Natural killer cell (primary cell): Measurements from ENCODE around the gene FAAH. TPM values are rescaled to one million over a fixed set of nuclear protein-coding genes. Genes with fewer than 3 reads are reported as not detected.
"Not testable (repeated sequence)": the region's sequence is repeated elsewhere in the genome, so short reads cannot be mapped to it uniquely, and the experiment has no call there.

ENCODE experiments used
- ATAC-seq, 3 donors: fragments of 150-1000 bp in 2 of 3; fragments of 200-7000 bp in 1 of 3; cut with Tn5 transposase; 1 replicate in 1 of 3; 2 replicates in 2 of 3; pipeline ENCODE4 v1.10.0; 2021; ENCODE audit warnings: mild to moderate bottlenecking in 2 of 3, moderate library complexity in 2 of 3
- DNase-seq, 2 donors: peaks; one replicate each; pipeline versions ENCODE4 v3.0.0 to v3.0.0-alpha.2; 2013 to 2021; ENCODE audit warnings: mixed read lengths in 1 of 2
- H3K27ac ChIP-seq: one replicate; pipeline ENCODE4 v1.5.1; 2013; ENCODE audit warnings: mild to moderate bottlenecking, low read length
- H3K27me3 ChIP-seq: one replicate; pipeline ENCODE4 v1.6.1; 2013; ENCODE audit warnings: low read length; ENCODE audit not compliant: control insufficient read depth, insufficient read depth
- H3K36me3 ChIP-seq: one replicate; pipeline ENCODE4 v1.6.1; 2013; ENCODE audit warnings: low read length; ENCODE audit not compliant: control insufficient read depth, insufficient read depth
- H3K4me1 ChIP-seq: one replicate; pipeline ENCODE4 v1.6.1; 2013; ENCODE audit warnings: low read length; ENCODE audit not compliant: control insufficient read depth, insufficient read depth
- H3K4me3 ChIP-seq: one replicate; pipeline ENCODE4 v1.5.1; 2013; ENCODE audit warnings: low read length
- H3K9me3 ChIP-seq: one replicate; pipeline ENCODE4 v1.6.1; 2013; ENCODE audit warnings: low read length; ENCODE audit not compliant: control insufficient read depth, insufficient read depth
- H3K27ac Mint-ChIP-seq, 2 donors: one replicate each; pipeline ENCODE4 v1.8.0; 2022; ENCODE audit warnings: mild to moderate bottlenecking in 2 of 2, mixed read lengths in 2 of 2, moderate library complexity in 1 of 2
- H3K27me3 Mint-ChIP-seq, 2 donors: one replicate each; pipeline ENCODE4 v1.8.0; 2022; ENCODE audit warnings: low read depth in 2 of 2, mixed read lengths in 2 of 2
- H3K36me3 Mint-ChIP-seq: one replicate; pipeline ENCODE4 v1.8.0; 2022; ENCODE audit warnings: mixed read lengths
- H3K4me1 Mint-ChIP-seq, 2 donors: one replicate each; pipeline ENCODE4 v1.8.0; 2022; ENCODE audit warnings: mixed read lengths in 2 of 2
- H3K4me3 Mint-ChIP-seq: one replicate; pipeline ENCODE4 v1.8.0; 2022; ENCODE audit warnings: mild to moderate bottlenecking, moderate library complexity, mixed read lengths
- H3K9me3 Mint-ChIP-seq, 2 donors: one replicate each; pipeline ENCODE4 v1.8.0; 2022; ENCODE audit warnings: mixed read lengths in 2 of 2
- WGBS: methylation state at CpG from one replicate; pipeline ENCODE4 v1.1.7; 2013; ENCODE audit warnings: missing lambda C conversion rate; ENCODE audit not compliant: insufficient coverage; 5-methylcytosine and 5-hydroxymethylcytosine counted together
- intact Hi-C: fragments of 100-400 bp; cut with micrococcal nuclease; formaldehyde crosslinking; loops from one replicate; pipeline ENCODE4 v1.14.2; 2022
- total RNA-seq, 4 donors: library from RNA; stranded (reverse); fragments of 120-200 nt in 1 of 4; gene quantifications; one replicate each; pipeline versions ENCODE4 v1.2.3 to v1.2.4, GENCODE V29; 2013 to 2022
- TF ChIP-seq, protein P1 (sequence below): fragments of 200-600 bp; IDR thresholded peaks from one replicate; pipeline ENCODE4 v1.8.0; 2022; ENCODE audit warnings: antibody characterized with exemption

The FAAH gene
- total RNA-seq, 3 donors from 2014 or later (not counting 1 experiment from before 2014, with no cell fraction given) = 4.7 to 10.0 (median 7.9) TPM

DNA sequence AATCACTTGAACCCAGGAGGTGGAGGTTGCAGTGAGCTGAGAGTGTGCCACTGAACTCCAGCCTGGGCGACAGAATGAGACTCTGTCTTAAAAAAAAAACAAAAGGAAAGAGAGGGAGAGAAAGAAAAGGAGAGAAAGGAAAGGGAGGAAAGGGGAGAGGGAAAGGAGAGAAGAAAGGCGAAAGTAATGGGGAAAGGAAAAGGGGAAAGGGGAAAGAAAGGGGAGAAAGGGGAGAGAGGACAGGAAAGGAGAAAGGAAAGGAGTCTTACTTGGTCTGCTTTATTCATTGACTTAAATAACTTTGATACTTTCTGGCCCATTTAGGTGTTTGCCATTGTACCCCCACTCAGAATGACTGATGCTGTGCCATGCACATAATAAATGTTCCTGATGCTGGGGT, 41.8 kb upstream of the FAAH start:
- H3K36me3 ChIP-seq = peaks cover 39% of the 10 kb centered on the region
- Mint-ChIP-seq H3K4me3 (no peak overlapping the region), H3K9me3 (no peaks in the 10 kb centered on the region)

DNA sequence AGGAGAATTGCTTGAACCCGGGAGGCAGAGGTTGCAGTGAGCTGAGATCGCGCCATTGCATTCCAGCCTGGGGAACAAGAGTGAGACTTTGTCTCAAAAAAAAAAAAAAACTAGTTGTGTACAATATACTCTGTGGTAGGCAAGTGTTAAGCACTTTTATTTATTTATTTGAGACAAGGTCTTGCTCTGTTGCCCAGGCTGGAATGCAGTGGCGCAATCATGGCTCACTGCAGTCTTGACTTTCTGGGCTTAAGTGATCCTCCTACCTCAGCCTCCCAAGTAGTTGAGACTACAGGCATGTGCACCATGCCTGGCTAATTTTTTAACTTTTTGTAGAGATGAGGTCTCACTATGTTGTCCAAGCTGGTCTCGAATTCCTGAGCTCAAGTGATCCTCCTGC, 38.2 kb upstream of the FAAH start:
- H3K4me3 ChIP-seq, ATAC-seq, H3K36me3 Mint-ChIP-seq, H3K4me1 Mint-ChIP-seq, H3K9me3 ChIP-seq, H3K27ac ChIP-seq, H3K27me3 Mint-ChIP-seq, H3K9me3 Mint-ChIP-seq, H3K4me3 Mint-ChIP-seq, H3K27me3 ChIP-seq, H3K4me1 ChIP-seq, intact Hi-C loops, H3K27ac Mint-ChIP-seq, DNase-seq: not testable (repeated sequence)
- 95% methylated on average over 4 of the region's 5 CpGs for WGBS
- H3K36me3 ChIP-seq = peaks cover 33% of the 10 kb centered on the region

More for the DNA sequence above, 41.8 kb upstream of the FAAH start:
- Histone ChIP-seq H3K27me3 (no peaks in the 10 kb centered on the region), H3K9me3 (no peaks in the 10 kb centered on the region), H3K27ac (no peak overlapping the region), H3K4me1 (no peaks in the 10 kb centered on the region), H3K4me3 (no peak overlapping the region)
- Mint-ChIP-seq H3K36me3 (no peaks in the 10 kb centered on the region), H3K4me1 (peaks cover 0 to 6% of the 10 kb centered on the region in 2 donors), H3K27ac (no peak overlapping the region), H3K27me3 (no peaks in the 10 kb centered on the region)
- ATAC-seq (no peak), DNase-seq (no peak)
- TF ChIP-seq, protein P1, sequence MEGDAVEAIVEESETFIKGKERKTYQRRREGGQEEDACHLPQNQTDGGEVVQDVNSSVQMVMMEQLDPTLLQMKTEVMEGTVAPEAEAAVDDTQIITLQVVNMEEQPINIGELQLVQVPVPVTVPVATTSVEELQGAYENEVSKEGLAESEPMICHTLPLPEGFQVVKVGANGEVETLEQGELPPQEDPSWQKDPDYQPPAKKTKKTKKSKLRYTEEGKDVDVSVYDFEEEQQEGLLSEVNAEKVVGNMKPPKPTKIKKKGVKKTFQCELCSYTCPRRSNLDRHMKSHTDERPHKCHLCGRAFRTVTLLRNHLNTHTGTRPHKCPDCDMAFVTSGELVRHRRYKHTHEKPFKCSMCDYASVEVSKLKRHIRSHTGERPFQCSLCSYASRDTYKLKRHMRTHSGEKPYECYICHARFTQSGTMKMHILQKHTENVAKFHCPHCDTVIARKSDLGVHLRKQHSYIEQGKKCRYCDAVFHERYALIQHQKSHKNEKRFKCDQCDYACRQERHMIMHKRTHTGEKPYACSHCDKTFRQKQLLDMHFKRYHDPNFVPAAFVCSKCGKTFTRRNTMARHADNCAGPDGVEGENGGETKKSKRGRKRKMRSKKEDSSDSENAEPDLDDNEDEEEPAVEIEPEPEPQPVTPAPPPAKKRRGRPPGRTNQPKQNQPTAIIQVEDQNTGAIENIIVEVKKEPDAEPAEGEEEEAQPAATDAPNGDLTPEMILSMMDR = no peak
- WGBS = 98% methylated on average over 2 of the region's 2 CpGs
- intact Hi-C loops = no loop called here

DNA sequence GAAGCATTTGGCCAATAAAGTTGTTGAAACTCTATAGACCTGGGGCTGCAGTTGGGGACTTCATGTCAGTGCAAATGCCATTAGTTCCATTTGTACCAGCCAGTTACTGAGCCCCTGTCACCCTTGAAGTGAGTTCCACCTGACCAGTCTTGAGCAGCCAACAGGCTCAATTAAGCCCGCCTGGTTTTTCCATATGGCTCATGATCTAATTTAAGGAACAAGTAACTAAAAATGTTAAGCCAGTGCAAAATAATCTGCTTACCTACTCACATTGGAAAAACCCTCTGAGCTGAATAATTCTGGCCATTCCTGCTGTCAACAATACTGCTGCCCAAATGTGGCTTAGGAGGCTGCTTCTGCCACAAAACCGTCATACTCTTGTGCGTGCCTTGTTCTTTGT, 32.0 kb upstream of the FAAH start:
- Histone ChIP-seq H3K9me3 (no peaks in the 10 kb centered on the region), H3K4me3 (no peak overlapping the region), H3K27me3 (no peaks in the 10 kb centered on the region), H3K4me1 (no peaks in the 10 kb centered on the region), H3K27ac (no peak overlapping the region), H3K36me3 (peaks cover 50% of the 10 kb centered on the region)
- Mint-ChIP-seq H3K4me1 (peaks cover 0 to 3% of the 10 kb centered on the region in 2 donors), H3K27me3 (no peaks in the 10 kb centered on the region), H3K27ac (no peak overlapping the region), H3K9me3 (no peaks in the 10 kb centered on the region), H3K36me3 (peaks cover 18% of the 10 kb centered on the region), H3K4me3 (no peak overlapping the region)
- TF ChIP-seq, protein P1 = no peak
- DNase-seq (no peak), ATAC-seq (no peak)
- intact Hi-C loops = no loop called here
- WGBS = 100% methylated on average over 3 of the region's 3 CpGs

- no peaks in the 10 kb centered on the region for H3K27me3 ChIP-seq
- ATAC-seq (no peak), DNase-seq (no peak)
- peaks cover 49% of the 10 kb centered on the region for H3K36me3 ChIP-seq
- Mint-ChIP-seq H3K9me3 (no peaks in the 10 kb centered on the region), H3K27ac (peak overlapping the region in 1 of 2 donors; percentile 54), H3K4me1 (peaks cover 0 to 3% of the 10 kb centered on the region in 2 donors), H3K36me3 (peaks cover 18% of the 10 kb centered on the region), H3K4me3 (no peak overlapping the region), H3K27me3 (no peaks in the 10 kb centered on the region)
- H3K4me3 ChIP-seq = no peak overlapping the region
- TF ChIP-seq, protein P1 = no peak
- H3K4me1 ChIP-seq = no peaks in the 10 kb centered on the region
- H3K9me3 ChIP-seq = no peaks in the 10 kb centered on the region
- H3K27ac ChIP-seq = no peak overlapping the region
- intact Hi-C loops = no loop called here
- 98% methylated on average over 5 of the region's 5 CpGs for WGBS
Measured at GRCh38 chr1:46363121-46363520, 31.0 kb upstream of the FAAH start.
